GM12801 (cell line): ENCODE data around the gene TMEM183A.

Experiments
- TF ChIP-seq, protein P1 (sequence below): IDR thresholded peaks from one replicate; pipeline ENCODE4 v1.5.1; 2011; ENCODE audit warnings: control low read depth; ENCODE audit not compliant: insufficient read length; ENCODE audit errors: extremely low read depth

TMEM183A gene

GRCh38 chr1:203028784-203029553 lies 21.8 kb downstream of the TMEM183A start:
- TF ChIP-seq, protein P1, sequence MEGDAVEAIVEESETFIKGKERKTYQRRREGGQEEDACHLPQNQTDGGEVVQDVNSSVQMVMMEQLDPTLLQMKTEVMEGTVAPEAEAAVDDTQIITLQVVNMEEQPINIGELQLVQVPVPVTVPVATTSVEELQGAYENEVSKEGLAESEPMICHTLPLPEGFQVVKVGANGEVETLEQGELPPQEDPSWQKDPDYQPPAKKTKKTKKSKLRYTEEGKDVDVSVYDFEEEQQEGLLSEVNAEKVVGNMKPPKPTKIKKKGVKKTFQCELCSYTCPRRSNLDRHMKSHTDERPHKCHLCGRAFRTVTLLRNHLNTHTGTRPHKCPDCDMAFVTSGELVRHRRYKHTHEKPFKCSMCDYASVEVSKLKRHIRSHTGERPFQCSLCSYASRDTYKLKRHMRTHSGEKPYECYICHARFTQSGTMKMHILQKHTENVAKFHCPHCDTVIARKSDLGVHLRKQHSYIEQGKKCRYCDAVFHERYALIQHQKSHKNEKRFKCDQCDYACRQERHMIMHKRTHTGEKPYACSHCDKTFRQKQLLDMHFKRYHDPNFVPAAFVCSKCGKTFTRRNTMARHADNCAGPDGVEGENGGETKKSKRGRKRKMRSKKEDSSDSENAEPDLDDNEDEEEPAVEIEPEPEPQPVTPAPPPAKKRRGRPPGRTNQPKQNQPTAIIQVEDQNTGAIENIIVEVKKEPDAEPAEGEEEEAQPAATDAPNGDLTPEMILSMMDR = no peak

DNA sequence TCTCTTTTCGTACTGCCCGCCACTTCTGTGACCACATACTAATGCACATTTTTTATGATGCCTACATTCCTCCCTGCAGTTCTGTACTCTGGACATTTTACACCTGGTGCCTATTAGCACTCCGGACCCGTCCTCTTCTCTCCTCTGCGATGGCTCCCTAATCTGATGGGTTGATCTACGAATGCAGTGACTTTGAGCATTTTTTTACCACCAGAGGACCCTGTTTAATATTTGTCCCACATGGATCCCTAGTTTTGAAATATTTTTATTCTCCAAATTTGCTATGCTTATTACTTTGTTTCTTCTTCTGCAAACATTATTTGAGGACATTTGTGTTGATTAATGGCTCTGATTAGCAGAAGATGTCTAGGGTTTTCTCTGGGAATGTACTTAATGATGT lies 24.3 kb downstream of the TMEM183A start:
- TF ChIP-seq, protein P1 = no peak

DNA sequence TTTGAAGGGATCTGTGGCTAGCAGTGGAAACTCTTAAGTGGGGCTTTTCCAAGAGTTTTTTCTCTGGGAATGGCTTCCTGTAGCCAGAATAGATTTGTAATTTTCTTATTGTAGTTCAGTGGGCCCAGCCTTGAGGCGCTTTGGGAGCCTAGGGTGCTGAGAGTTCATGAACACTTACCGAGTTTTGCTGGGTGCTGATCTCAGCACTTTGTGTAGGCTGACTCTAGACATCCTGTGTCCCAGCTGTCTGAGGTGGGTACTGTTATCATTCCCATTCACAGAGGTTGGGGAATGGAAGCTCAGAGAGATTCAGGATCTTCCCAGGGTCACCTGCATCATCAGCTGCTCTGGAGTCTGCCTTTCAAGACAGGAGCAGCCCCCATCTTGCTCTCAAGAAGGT lies 26.1 kb downstream of the TMEM183A start:
- TF ChIP-seq, protein P1 = no peak

- TF ChIP-seq, protein P1 = no peak
Observed at GRCh38 chr1:203033917-203034316, 26.7 kb downstream of the TMEM183A start.

- TF ChIP-seq, protein P1 = no peak
Observed at GRCh38 chr1:203034422-203035110, 27.4 kb downstream of the TMEM183A start.

- TF ChIP-seq, protein P1 = no peak
Observed at GRCh38 chr1:203035111-203036000, 28.2 kb downstream of the TMEM183A start.

GRCh38 chr1:203036135-203036534 lies 29.0 kb downstream of the TMEM183A start:
- TF ChIP-seq, protein P1 = no peak
